ENCODE results near the gene FAM200B. TPM values are rescaled to one million over a fixed set of nuclear protein-coding genes. Genes with fewer than 3 reads are reported as not detected.
A peak's percentile ranks its signal among the peaks of the same experiment; 100 is the strongest.
"Not testable (repeated sequence)": the region's sequence is repeated elsewhere in the genome, so short reads cannot be mapped to it uniquely, and the experiment has no call there.

The FAM200B gene
- total and polyA plus RNA-seq, 2 donors from 2014 or later, result 44.0 to 115 TPM

GRCh38 chr4:15729910-15730533 is 48.4 kb downstream of the FAM200B start:
- DNase-seq, result peak in 2 of 5 donors; percentile 50 to 69

GRCh38 chr4:15733061-15733460 is 51.4 kb downstream of the FAM200B start:
- H3K36me3 ChIP-seq (ENCODE audit: control insufficient read depth in 2 of 3, insufficient read depth in 3 of 3, low read length in 3 of 3); H3K27ac ChIP-seq (ENCODE audit: low read depth in 2 of 2, low read length in 2 of 2); H3K9me3 ChIP-seq (ENCODE audit: control insufficient read depth in 2 of 3, insufficient read depth in 1 of 3, low read length in 3 of 3); intact Hi-C loops (cut with DNase I); H3K4me3 ChIP-seq (ENCODE audit: low read length in 3 of 3); FAIRE-seq; H3K27me3 ChIP-seq (ENCODE audit: control insufficient read depth, insufficient read depth, low read length); H3K4me1 ChIP-seq (ENCODE audit: control insufficient read depth in 2 of 3, insufficient read depth in 2 of 3, low read depth in 1 of 3, low read length in 3 of 3); H3K9ac ChIP-seq (ENCODE audit: low read length in 3 of 3); DNase-seq: not testable (repeated sequence)

More at GRCh38 chr4:15729910-15730533, 48.4 kb downstream of the FAM200B start:
- H3K9me3 ChIP-seq (ENCODE audit: control insufficient read depth in 2 of 3, insufficient read depth in 1 of 3, low read length in 3 of 3), result no peaks in the 10 kb centered on the region
- H3K27ac ChIP-seq (ENCODE audit: low read depth in 2 of 2, low read length in 2 of 2), result no peak overlapping the region
- no peaks in the 10 kb centered on the region for H3K4me1 ChIP-seq (ENCODE audit: control insufficient read depth in 2 of 3, insufficient read depth in 2 of 3, low read depth in 1 of 3, low read length in 3 of 3)
- H3K4me3 ChIP-seq (ENCODE audit: low read length in 3 of 3), result no peak overlapping the region
- peak; percentile 97 for FAIRE-seq
- peak; percentile 73 for TF ChIP-seq CTCF (IDR thresholded peaks at IDR 0.05; ENCODE audit: borderline replicate concordance, extremely low read depth, insufficient read depth)
- H3K9ac ChIP-seq (ENCODE audit: low read length in 3 of 3), result no peak overlapping the region
- intact Hi-C loops (cut with DNase I), result no loop called here
- H3K36me3 ChIP-seq (ENCODE audit: control insufficient read depth in 2 of 3, insufficient read depth in 3 of 3, low read length in 3 of 3), result no peaks in the 10 kb centered on the region
- H3K27me3 ChIP-seq (ENCODE audit: control insufficient read depth, insufficient read depth, low read length), result no peaks in the 10 kb centered on the region

- no peak for FAIRE-seq
- intact Hi-C loops (cut with DNase I), result no loop called here
Observed at GRCh38 chr4:15735536-15735935, 53.9 kb downstream of the FAM200B start.

More at GRCh38 chr4:15735536-15735935, 53.9 kb downstream of the FAM200B start:
- Histone ChIP-seq H3K4me3 (ENCODE audit: low read length in 3 of 3) (no peak overlapping the region), H3K9me3 (ENCODE audit: control insufficient read depth in 2 of 3, insufficient read depth in 1 of 3, low read length in 3 of 3) (no peaks in the 10 kb centered on the region), H3K27me3 (ENCODE audit: control insufficient read depth, insufficient read depth, low read length) (no peaks in the 10 kb centered on the region), H3K36me3 (ENCODE audit: control insufficient read depth in 2 of 3, insufficient read depth in 3 of 3, low read length in 3 of 3) (no peaks in the 10 kb centered on the region), H3K4me1 (ENCODE audit: control insufficient read depth in 2 of 3, insufficient read depth in 2 of 3, low read depth in 1 of 3, low read length in 3 of 3) (no peaks in the 10 kb centered on the region), H3K9ac (ENCODE audit: low read length in 3 of 3) (no peak overlapping the region), H3K27ac (ENCODE audit: low read depth in 2 of 2, low read length in 2 of 2) (no peak overlapping the region)
- TF ChIP-seq CTCF (IDR thresholded peaks at IDR 0.05; ENCODE audit: borderline replicate concordance, extremely low read depth, insufficient read depth), result no peak
- DNase-seq, result no peak

Measured in kidney (tissue), 14 donors.